DMS53 treated with DMSO at 0.1 percent for 48 hours (cell line): ENCODE results near the gene TSPAN17.
A peak's percentile ranks its signal among the peaks of the same experiment; 100 is the strongest.
"Not testable (repeated sequence)": the region's sequence is repeated elsewhere in the genome, so short reads cannot be mapped to it uniquely, and the experiment has no call there.

Experiments
- DNase-seq: peaks from one replicate; lab custom pipeline; 2025; ENCODE audit not compliant: unreplicated experiment; lab: John Stamatoyannopoulos, UW

TSPAN17 gene

GRCh38 chr5:176677209-176677939 lies 30.1 kb downstream of the TSPAN17 start:
- DNase-seq = no peak

- DNase-seq = no peak
Observed at GRCh38 chr5:176678584-176678983, 31.3 kb downstream of the TSPAN17 start.

- DNase-seq = no peak
Observed at GRCh38 chr5:176679365-176680225, 32.3 kb downstream of the TSPAN17 start.

GRCh38 chr5:176680226-176680563 lies 32.9 kb downstream of the TSPAN17 start:
- DNase-seq = no peak

GRCh38 chr5:176682016-176682531 lies 34.8 kb downstream of the TSPAN17 start:
- no peak for DNase-seq

DNA sequence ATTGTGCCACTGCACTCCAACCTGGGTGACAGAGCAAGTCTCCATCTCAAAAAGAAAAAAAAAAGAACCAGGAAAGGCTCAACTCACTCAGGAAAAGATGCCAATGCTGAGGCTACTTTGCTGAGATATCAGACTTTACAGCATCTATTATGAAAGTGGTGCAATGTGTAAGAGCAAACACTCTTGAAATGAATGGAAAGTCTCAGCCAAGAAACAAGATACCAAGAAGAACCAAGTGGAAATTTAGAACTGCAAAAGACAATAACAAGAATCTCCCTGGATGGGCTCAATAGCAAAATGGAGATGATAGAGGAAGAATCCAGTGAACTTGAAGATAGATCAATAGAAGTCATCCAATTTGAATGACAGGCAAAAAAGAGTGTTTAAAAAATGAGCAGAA lies 37.7 kb downstream of the TSPAN17 start:
- DNase-seq = no peak

DNA sequence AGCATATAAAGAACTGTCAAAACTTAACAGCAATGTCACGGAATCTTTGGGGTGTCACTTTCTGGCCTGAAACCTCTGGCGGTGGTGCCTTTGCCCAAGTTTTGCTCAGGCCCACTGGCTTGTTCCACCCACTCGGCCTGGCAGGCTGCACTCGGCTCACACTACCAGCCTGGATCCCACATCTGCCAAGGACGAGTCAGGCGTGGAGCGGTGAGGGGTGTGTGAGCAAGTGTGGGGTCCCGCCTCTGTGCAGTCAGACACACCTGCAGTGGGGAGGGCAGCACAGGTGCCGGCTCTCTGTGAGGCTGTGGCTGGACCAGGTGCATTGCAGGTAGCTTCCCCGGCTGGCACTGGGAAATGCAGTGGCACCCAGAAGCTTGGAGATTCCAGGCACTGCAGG lies 40.0 kb downstream of the TSPAN17 start:
- no peak for DNase-seq

GRCh38 chr5:176687881-176688280 lies 40.6 kb downstream of the TSPAN17 start:
- DNase-seq = no peak

GRCh38 chr5:176690911-176691310 lies 43.6 kb downstream of the TSPAN17 start:
- no peak for DNase-seq

- DNase-seq = no peak
Observed at GRCh38 chr5:176691524-176691923, 44.2 kb downstream of the TSPAN17 start.

GRCh38 chr5:176692326-176692725 lies 45.0 kb downstream of the TSPAN17 start:
- no peak for DNase-seq

GRCh38 chr5:176692839-176693476 lies 45.7 kb downstream of the TSPAN17 start:
- DNase-seq = no peak

- DNase-seq = no peak
Observed at GRCh38 chr5:176693477-176693851, 46.2 kb downstream of the TSPAN17 start.

GRCh38 chr5:176694146-176694545 lies 46.9 kb downstream of the TSPAN17 start:
- no peak for DNase-seq

GRCh38 chr5:176694631-176695030 lies 47.3 kb downstream of the TSPAN17 start:
- DNase-seq = no peak

DNA sequence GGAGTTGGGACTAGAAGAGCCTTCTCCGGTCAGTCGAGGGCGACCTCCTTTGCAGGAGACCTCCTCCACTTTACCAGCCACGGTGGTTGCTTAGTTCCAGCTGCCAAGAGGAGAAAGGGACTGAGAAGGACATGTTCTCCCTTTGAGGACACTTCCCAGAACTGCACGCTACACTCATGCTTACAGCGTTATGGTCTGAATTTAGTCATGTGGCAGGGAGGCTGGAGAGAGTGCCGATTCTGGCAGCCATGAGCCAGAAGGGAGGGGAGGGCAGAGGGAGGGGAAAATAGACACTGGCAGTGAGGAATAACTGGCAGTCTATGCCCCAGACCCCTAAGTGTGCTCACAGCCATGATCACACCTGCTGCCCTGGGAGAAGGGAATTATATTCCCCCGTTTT lies 47.8 kb downstream of the TSPAN17 start:
- DNase-seq = no peak

DNA sequence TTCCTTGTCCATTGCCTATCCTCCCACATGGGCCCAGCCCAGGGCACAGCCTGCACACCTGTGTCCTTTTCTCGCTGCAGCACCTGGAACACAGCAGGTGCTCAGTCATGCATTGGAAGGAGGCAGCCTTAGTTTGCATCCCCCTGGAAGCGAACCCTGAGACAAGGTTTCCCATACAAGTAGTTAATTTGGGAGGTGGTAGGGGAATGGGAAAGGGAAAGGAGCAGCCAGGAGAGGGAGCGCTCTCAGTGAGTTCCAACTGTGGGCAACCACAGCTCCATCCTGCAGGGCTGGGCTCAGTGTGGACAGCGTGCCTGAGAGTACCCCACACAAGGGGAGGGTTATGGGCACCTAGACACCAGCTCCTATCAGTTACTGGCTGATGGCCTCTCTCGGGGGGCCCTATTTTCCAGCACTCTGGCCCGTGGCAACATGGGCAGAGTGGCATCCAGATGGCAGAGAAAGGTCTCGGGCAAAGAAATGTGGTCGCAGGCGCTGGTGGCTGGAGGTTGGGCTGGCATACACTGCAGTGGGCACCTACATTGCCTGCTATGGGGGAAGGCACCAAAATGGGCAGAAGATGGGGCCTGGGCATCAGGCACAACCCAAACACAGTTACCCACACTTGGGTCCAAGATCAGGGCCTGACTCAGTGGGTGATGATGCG lies 50.1 kb downstream of the TSPAN17 start:
- DNase-seq = no peak

DNA sequence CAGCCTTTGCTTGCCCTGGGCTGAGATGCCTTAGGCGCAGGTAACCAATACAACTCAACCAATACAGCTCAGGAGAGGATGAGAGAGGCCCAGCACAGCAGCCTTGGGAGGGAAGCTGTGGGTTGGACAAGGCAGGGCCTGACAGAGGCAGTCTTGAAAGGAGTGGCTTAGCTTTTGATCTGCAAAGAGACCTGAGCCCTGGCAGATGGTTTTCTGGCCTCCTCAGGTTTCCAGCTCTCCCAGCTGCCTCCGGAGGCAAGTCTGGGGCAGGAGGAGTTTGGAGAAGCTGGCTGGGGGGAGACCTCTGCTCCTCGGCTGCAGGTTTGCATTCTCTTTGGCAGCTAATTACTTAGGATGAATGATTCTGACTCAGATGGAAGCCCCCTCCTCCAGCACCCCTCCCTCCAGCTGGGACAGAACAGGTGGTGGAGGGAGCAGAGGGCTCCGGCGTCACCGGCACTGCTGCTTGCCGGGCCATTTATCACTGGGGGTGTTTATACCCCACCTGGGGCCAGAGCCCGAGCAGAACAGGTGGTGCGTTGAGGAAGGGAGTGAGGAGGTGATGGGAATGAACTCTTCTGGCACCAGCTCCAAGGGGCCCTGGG lies 50.8 kb downstream of the TSPAN17 start:
- DNase-seq = no peak

DNA sequence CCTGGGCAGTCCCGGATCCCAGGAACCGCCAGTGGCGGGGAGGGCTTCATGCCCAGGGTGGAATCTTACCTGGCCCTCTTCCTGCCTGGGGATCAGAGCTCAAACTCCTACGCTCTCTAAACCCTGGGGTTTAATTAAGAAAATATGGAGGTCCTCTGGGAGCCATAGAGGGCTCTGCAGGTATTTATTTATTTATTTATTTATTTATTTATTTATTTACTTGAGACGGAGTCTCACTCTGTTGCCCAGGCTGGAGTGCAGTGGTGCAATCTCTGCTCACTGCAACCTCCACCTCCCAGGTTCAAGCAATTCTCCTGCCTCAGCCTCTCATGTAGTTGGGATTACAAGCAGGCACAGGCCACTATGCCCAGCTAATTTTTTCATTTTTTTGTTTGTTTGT lies 52.2 kb downstream of the TSPAN17 start:
- DNase-seq = not testable (repeated sequence)

GRCh38 chr5:176700239-176700847 lies 53.1 kb downstream of the TSPAN17 start:
- peak; percentile 42 for DNase-seq
